ENCODE data around the gene OR8B8. TPM values are rescaled to one million over a fixed set of nuclear protein-coding genes. Genes with fewer than 3 reads are reported as not detected.

The OR8B8 gene
- total RNA-seq, 4 donors from 2014 or later, result not detected

GRCh38 chr11:124415356-124415923, 30.1 kb downstream of the OR8B8 start:
- no peak for TF ChIP-seq CTCF (IDR thresholded peaks at IDR 0.05; ENCODE audit: low read depth)

- no peak for TF ChIP-seq CTCF (IDR thresholded peaks at IDR 0.05; ENCODE audit: low read depth)
Observed at GRCh38 chr11:124409906-124410305, 35.6 kb downstream of the OR8B8 start.

- no peak for TF ChIP-seq CTCF (IDR thresholded peaks at IDR 0.05; ENCODE audit: low read depth)
Observed at GRCh38 chr11:124405581-124405980, 39.9 kb downstream of the OR8B8 start.

GRCh38 chr11:124402326-124402922, 43.1 kb downstream of the OR8B8 start:
- no peak for TF ChIP-seq CTCF (IDR thresholded peaks at IDR 0.05; ENCODE audit: low read depth)

- no peak for TF ChIP-seq CTCF (IDR thresholded peaks at IDR 0.05; ENCODE audit: low read depth)
Observed at GRCh38 chr11:124398924-124399323, 46.6 kb downstream of the OR8B8 start, which contains the start of gene OR8B3. Gene OR8B3, minus strand, starts transcription at chr11:124399024. Its CDS starts 1,673 bp downstream, at chr11:124397351.

GRCh38 chr11:124394408-124394807, 51.1 kb downstream of the OR8B8 start:
- TF ChIP-seq CTCF (IDR thresholded peaks at IDR 0.05; ENCODE audit: low read depth), result no peak

Other genes starting within 250 kb of the OR8B8 start
- not detected for gene OR8G1, start 204.6 kb downstream of the OR8B8 start, total RNA-seq
- gene OR8G5, start 189.3 kb downstream of the OR8B8 start, total RNA-seq, result 1 to 10 TPM in 1 of 4 donors, not detected in 3; 1.5 TPM
- not detected for gene OR8D1, start 131.7 kb downstream of the OR8B8 start, total RNA-seq
- not detected for gene OR8D2, start 125.5 kb downstream of the OR8B8 start, total RNA-seq
- gene OR8B2, start 61.2 kb downstream of the OR8B8 start, total RNA-seq, result not detected
- not detected for gene OR8B3, start 46.7 kb downstream of the OR8B8 start, total RNA-seq
- gene OR8B4, start 20.8 kb downstream of the OR8B8 start, total RNA-seq, result not detected
- gene OR8B12, start 98.0 kb upstream of the OR8B8 start, total RNA-seq, result not detected
- not detected for gene OR8A1, start 124.3 kb upstream of the OR8B8 start, total RNA-seq
- not detected for gene PANX3, start 165.7 kb upstream of the OR8B8 start, total RNA-seq
- 10 to 100 TPM; 34.5 to 40.5 (median 37.6) TPM for gene TBRG1, start 177.2 kb upstream of the OR8B8 start, total RNA-seq
- gene SIAE, start 228.0 kb upstream of the OR8B8 start, total RNA-seq, result 10 to 100 TPM in 3 of 4 donors, 1 to 10 TPM in 1; 8.5 to 17.1 (median 12.8) TPM
- gene SPA17, start 228.2 kb upstream of the OR8B8 start, total RNA-seq, result 1 to 10 TPM in 3 of 4 donors, under 1 TPM in 1; 0.94 to 5.3 (median 1.5) TPM

All from subcutaneous adipose tissue (tissue), 4 donors.